HL-60 (cell line): ENCODE measurements around the gene HLA-DMA.

Experiments used
- CTCF ChIP-seq: IDR thresholded peaks from one replicate; pipeline ENCODE4 v1.5.1; 2011; ENCODE audit warnings: low read length, control low read depth, inconsistent platforms; ENCODE audit not compliant: insufficient read depth
- GABPA ChIP-seq: IDR thresholded peaks from 2 replicates; pipeline ENCODE4 v1.6.1; 2012; ENCODE audit warnings: low read depth
- POLR2AphosphoS5 ChIP-seq: IDR thresholded peaks from 2 replicates; pipeline ENCODE4 v1.6.1; 2012; ENCODE audit warnings: low read depth
- SPI1 ChIP-seq: IDR thresholded peaks from 2 replicates; pipeline ENCODE4 v1.6.1; 2012; ENCODE audit warnings: low read depth, mild to moderate bottlenecking, borderline replicate concordance

DNA sequence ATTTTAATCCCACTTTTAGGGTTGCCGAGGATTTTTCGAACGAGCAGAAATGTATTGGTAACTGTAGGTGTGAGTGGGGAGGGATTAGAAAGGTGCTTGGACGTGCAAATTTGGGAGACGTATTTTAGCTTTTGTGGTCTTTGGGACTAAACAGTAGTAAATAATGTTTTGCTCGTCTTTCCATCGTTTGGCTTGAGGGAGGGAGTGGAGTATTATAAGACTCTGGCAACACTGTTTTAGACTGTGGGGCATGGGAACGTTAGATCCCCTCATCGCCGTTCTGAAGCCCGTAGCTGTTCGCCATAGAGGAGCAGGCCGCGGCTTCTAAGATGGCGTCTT lies 18.3 kb upstream of the HLA-DMA start:
- TF ChIP-seq CTCF (no peak), POLR2AphosphoS5 (no peak; the same call in none of the 2 replicates), SPI1 (no peak), GABPA (no peak)
